ENCODE data around the gene DOCK2.

DOCK2 gene

DNA sequence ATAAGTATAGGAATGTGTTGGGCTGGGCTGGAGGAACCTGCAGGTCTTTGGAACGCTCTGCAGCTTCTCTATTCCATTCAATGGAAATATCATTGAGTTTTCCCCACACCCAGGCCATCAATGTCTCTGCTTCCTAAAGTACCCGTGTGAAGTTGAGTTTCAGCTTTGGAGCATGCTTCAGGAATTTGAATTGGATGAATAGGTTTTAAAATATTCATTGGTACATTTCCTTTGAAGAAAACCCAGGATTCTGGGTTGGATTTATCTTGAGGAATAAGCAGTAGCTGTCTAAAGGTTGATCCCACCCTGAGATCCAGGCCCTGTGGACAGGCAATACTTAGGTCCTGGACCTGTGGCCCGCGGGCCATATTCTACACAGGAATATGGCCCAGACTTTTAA, 306.0 kb downstream of the DOCK2 start:
- no peaks in the 10 kb centered on the region for H3K36me3 ChIP-seq (replicated peaks; ENCODE audit: insufficient read depth, low read length)
- H3K27me3 ChIP-seq (replicated peaks; ENCODE audit: insufficient read depth, low read length): no peaks in the 10 kb centered on the region
- H3F3A ChIP-seq (ENCODE audit: insufficient read depth, low read length): no peaks in the 10 kb centered on the region
- no peak overlapping the region for H3K9ac ChIP-seq (ENCODE audit: low read length)
- no peaks in the 10 kb centered on the region for H3K9me2 ChIP-seq (replicated peaks; ENCODE audit: insufficient read depth, low read length)
- DNase-seq: no peak
- H3K79me2 ChIP-seq (ENCODE audit: low read length): no peaks in the 10 kb centered on the region
- H3K4me3 ChIP-seq (ENCODE audit: low read length): no peak overlapping the region
- H3K4me1 ChIP-seq (ENCODE audit: low read length): no peaks in the 10 kb centered on the region
- no peak overlapping the region for H3K4me2 ChIP-seq (ENCODE audit: low read depth, low read length)
- no peaks in the 10 kb centered on the region for H3K9me3 ChIP-seq (replicated peaks; ENCODE audit: insufficient read depth, low read length)
- H3K27ac ChIP-seq (ENCODE audit: low read length): no peak overlapping the region
- TF ChIP-seq EZH2 (optimal IDR thresholded peaks at IDR 0.05; ENCODE audit: low read depth, low read length): no peak
- no peaks in the 10 kb centered on the region for H4K20me1 ChIP-seq (ENCODE audit: insufficient read depth, low read length)
- H2AFZ ChIP-seq (ENCODE audit: low read length): no peak overlapping the region

DNA sequence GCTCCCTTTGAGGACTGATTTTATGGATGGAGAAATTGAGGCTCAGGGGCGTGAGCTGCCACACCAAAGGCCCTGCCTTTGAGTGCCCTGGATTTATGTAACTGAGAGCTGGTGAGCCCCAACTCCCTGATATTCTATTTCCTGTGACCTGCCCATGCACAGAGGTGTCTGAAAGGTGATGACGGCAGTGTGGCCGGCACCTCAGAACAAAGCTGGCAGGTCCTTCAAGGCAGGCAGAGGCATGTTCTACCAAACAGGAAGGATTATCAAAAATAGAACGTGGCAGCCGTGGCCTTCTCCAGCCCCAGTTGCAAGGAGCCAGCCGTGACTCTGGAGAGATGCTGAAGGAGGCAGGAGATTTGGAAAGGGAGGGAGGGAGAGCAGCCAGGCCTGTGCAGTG, 307.0 kb downstream of the DOCK2 start:
- TF ChIP-seq, protein P1, sequence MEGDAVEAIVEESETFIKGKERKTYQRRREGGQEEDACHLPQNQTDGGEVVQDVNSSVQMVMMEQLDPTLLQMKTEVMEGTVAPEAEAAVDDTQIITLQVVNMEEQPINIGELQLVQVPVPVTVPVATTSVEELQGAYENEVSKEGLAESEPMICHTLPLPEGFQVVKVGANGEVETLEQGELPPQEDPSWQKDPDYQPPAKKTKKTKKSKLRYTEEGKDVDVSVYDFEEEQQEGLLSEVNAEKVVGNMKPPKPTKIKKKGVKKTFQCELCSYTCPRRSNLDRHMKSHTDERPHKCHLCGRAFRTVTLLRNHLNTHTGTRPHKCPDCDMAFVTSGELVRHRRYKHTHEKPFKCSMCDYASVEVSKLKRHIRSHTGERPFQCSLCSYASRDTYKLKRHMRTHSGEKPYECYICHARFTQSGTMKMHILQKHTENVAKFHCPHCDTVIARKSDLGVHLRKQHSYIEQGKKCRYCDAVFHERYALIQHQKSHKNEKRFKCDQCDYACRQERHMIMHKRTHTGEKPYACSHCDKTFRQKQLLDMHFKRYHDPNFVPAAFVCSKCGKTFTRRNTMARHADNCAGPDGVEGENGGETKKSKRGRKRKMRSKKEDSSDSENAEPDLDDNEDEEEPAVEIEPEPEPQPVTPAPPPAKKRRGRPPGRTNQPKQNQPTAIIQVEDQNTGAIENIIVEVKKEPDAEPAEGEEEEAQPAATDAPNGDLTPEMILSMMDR (IDR thresholded peaks at IDR 0.05; ENCODE audit: low read length): no peak
- TF ChIP-seq EZH2 (optimal IDR thresholded peaks at IDR 0.05; ENCODE audit: low read depth, low read length) (no peak), EZH2phosphoT487 (IDR thresholded peaks at IDR 0.05; ENCODE audit: low read length) (no peak)
- no peak overlapping the region for H3K9ac ChIP-seq (ENCODE audit: low read length)

DNA sequence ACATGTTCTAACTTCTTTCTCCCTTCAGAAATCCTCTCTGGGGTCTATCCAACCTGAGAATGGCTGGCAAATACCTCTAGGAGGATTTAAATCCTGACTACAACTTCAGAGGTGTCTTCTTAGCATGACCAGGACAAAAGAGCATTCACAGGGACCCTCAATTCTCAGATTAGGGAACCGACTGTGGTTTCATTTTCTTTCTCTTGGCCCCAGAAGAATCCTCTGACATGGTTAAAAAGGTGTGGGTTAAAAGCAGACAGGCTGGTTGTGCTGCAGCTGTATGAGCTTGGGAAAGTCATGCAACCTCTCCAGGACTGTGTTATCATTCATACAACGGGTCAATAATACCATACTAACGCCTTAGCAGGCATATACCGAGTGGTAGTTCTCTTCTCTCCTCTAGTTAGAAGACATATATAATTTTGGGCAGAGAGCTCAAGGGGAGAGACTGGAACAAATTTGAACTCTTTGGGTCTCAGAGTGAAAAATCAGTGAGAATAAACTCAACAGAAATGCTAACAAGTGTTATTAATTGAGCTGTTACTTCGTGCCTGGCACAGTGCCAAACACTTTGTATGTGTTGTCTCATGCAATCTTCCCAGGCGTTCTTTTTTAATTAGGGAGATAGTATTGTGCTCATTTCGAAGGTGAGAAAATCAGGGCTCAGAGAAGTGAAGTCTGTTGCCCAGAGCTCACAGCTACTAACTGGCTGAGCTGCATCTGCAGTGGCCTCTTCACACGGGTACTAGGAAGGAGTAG, 308.0 kb downstream of the DOCK2 start:
- Histone ChIP-seq H3K79me2 (ENCODE audit: low read length) (no peaks in the 10 kb centered on the region), H3K4me1 (ENCODE audit: low read length) (no peaks in the 10 kb centered on the region), H3F3A (ENCODE audit: insufficient read depth, low read length) (no peaks in the 10 kb centered on the region), H3K4me3 (ENCODE audit: low read length) (no peak overlapping the region), H3K9me3 (replicated peaks; ENCODE audit: insufficient read depth, low read length) (no peaks in the 10 kb centered on the region), H3K9ac (ENCODE audit: low read length) (no peak overlapping the region), H3K27me3 (replicated peaks; ENCODE audit: insufficient read depth, low read length) (no peaks in the 10 kb centered on the region), H3K27ac (ENCODE audit: low read length) (no peak overlapping the region), H3K36me3 (replicated peaks; ENCODE audit: insufficient read depth, low read length) (no peaks in the 10 kb centered on the region), H3K9me2 (replicated peaks; ENCODE audit: insufficient read depth, low read length) (no peaks in the 10 kb centered on the region), H2AFZ (ENCODE audit: low read length) (no peak overlapping the region), H4K20me1 (ENCODE audit: insufficient read depth, low read length) (no peaks in the 10 kb centered on the region), H3K4me2 (ENCODE audit: low read depth, low read length) (no peak overlapping the region)
- DNase-seq: no peak
- TF ChIP-seq EZH2phosphoT487 (IDR thresholded peaks at IDR 0.05; ENCODE audit: low read length) (no peak), EZH2 (optimal IDR thresholded peaks at IDR 0.05; ENCODE audit: low read depth, low read length) (no peak)
- TF ChIP-seq, protein P1 (IDR thresholded peaks at IDR 0.05; ENCODE audit: low read length): no peak

More for the DNA sequence above, 307.0 kb downstream of the DOCK2 start:
- Histone ChIP-seq H3K79me2 (ENCODE audit: low read length) (no peaks in the 10 kb centered on the region), H2AFZ (ENCODE audit: low read length) (no peak overlapping the region), H3K4me2 (ENCODE audit: low read depth, low read length) (no peak overlapping the region), H3K9me3 (replicated peaks; ENCODE audit: insufficient read depth, low read length) (no peaks in the 10 kb centered on the region), H3K4me3 (ENCODE audit: low read length) (no peak overlapping the region), H3K9me2 (replicated peaks; ENCODE audit: insufficient read depth, low read length) (no peaks in the 10 kb centered on the region), H4K20me1 (ENCODE audit: insufficient read depth, low read length) (no peaks in the 10 kb centered on the region), H3F3A (ENCODE audit: insufficient read depth, low read length) (no peaks in the 10 kb centered on the region), H3K27ac (ENCODE audit: low read length) (no peak overlapping the region), H3K4me1 (ENCODE audit: low read length) (no peaks in the 10 kb centered on the region), H3K27me3 (replicated peaks; ENCODE audit: insufficient read depth, low read length) (no peaks in the 10 kb centered on the region), H3K36me3 (replicated peaks; ENCODE audit: insufficient read depth, low read length) (no peaks in the 10 kb centered on the region)
- DNase-seq: no peak

DNA sequence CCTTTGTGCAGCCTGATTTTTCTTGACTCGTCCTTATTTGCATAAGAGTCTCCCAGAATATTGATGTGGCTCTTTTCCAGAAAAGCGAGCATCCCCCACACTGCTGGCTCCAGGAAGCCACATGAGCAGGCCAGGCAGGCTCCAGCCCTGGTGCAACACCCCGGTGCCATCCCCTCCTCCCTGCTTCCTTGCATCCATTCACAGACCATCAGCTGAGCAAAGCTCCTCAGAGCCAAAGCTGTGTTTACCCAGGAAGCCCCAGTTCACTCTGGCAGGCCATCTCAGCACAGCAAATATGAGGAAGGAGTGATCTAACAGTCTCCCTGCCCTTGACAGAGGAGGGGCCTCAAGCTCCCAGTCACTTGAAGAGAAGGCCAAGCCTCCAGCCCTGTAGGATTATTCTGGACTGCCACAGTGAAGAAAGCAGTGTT, 308.8 kb downstream of the DOCK2 start:
- Histone ChIP-seq H3K27ac (ENCODE audit: low read length) (no peak overlapping the region), H3K4me1 (ENCODE audit: low read length) (no peaks in the 10 kb centered on the region), H3K79me2 (ENCODE audit: low read length) (no peaks in the 10 kb centered on the region), H3K9me3 (replicated peaks; ENCODE audit: insufficient read depth, low read length) (no peaks in the 10 kb centered on the region), H3K4me2 (ENCODE audit: low read depth, low read length) (no peak overlapping the region), H3K36me3 (replicated peaks; ENCODE audit: insufficient read depth, low read length) (no peaks in the 10 kb centered on the region), H3F3A (ENCODE audit: insufficient read depth, low read length) (no peaks in the 10 kb centered on the region), H3K4me3 (ENCODE audit: low read length) (no peak overlapping the region), H3K9ac (ENCODE audit: low read length) (no peak overlapping the region), H2AFZ (ENCODE audit: low read length) (no peak overlapping the region), H3K9me2 (replicated peaks; ENCODE audit: insufficient read depth, low read length) (no peaks in the 10 kb centered on the region), H3K27me3 (replicated peaks; ENCODE audit: insufficient read depth, low read length) (no peaks in the 10 kb centered on the region), H4K20me1 (ENCODE audit: insufficient read depth, low read length) (no peaks in the 10 kb centered on the region)
- TF ChIP-seq, protein P1 (IDR thresholded peaks at IDR 0.05; ENCODE audit: low read length): no peak
- no peak for TF ChIP-seq EZH2phosphoT487 (IDR thresholded peaks at IDR 0.05; ENCODE audit: low read length)
- no peak for TF ChIP-seq EZH2 (optimal IDR thresholded peaks at IDR 0.05; ENCODE audit: low read depth, low read length)
- DNase-seq: no peak

All from MM.1S (cell line).